Neural progenitor cell (in vitro differentiated cells): ENCODE data around the gene IL37. TPM values are rescaled to one million over a fixed set of nuclear protein-coding genes. Genes with fewer than 3 reads are reported as not detected.

Experiments
- DNase-seq: peaks from one replicate; pipeline ENCODE4 v3.0.0-alpha.2; 2016; ENCODE audit warnings: low spot score
- H2AFZ ChIP-seq: fragments of 200-600 bp; sonication (generic); replicated peaks from 2 replicates; pipeline ENCODE4 v1.6.1; 2016; ENCODE audit warnings: antibody characterized with exemption
- H3F3A ChIP-seq: fragments of 200-600 bp; sonication (generic); 2 replicates; pipeline ENCODE4 v1.6.1; 2016; ENCODE audit warnings: antibody characterized with exemption, low read depth
- H3K27ac ChIP-seq: fragments of 200-600 bp; sonication (generic); 2 replicates; pipeline ENCODE4 v1.5.1; 2016; ENCODE audit warnings: mild to moderate bottlenecking
- H3K27me3 ChIP-seq: fragments of 200-600 bp; sonication (generic); 2 replicates; pipeline ENCODE4 v1.6.1; 2016; ENCODE audit warnings: mild to moderate bottlenecking, moderate library complexity
- H3K36me3 ChIP-seq: fragments of 200-600 bp; sonication (generic); 2 replicates; pipeline ENCODE4 v1.5.1; 2016
- H3K4me1 ChIP-seq: fragments of 200-600 bp; sonication (generic); 2 replicates; pipeline ENCODE4 v1.6.1; 2016; ENCODE audit warnings: mixed run types
- H3K4me2 ChIP-seq: fragments of 200-600 bp; sonication (generic); 2 replicates; pipeline ENCODE4 v1.6.1; 2016
- H3K4me3 ChIP-seq: fragments of 200-600 bp; sonication (generic); 2 replicates; pipeline ENCODE4 v1.5.1; 2016
- H3K79me2 ChIP-seq: fragments of 200-600 bp; sonication (generic); 2 replicates; pipeline ENCODE4 v1.6.1; 2016; ENCODE audit warnings: low read depth
- H3K9ac ChIP-seq: fragments of 200-600 bp; sonication (generic); 2 replicates; pipeline ENCODE4 v1.6.1; 2016
- H3K9me3 ChIP-seq: fragments of 200-600 bp; sonication (generic); 2 replicates; pipeline ENCODE4 v1.5.1; 2016; ENCODE audit warnings: low read depth
- H4K20me1 ChIP-seq: fragments of 200-600 bp; sonication (generic); 2 replicates; pipeline ENCODE4 v1.6.1; 2016; ENCODE audit warnings: low read depth
- H3K27ac Mint-ChIP-seq: 3 replicates; pipeline ENCODE4 v1.8.0; 2021; ENCODE audit warnings: mixed read lengths
- H3K27me3 Mint-ChIP-seq: 2 replicates; pipeline ENCODE4 v1.8.0; 2022; ENCODE audit warnings: low read depth, mild to moderate bottlenecking, inconsistent platforms, moderate library complexity, mixed read lengths; ENCODE audit not compliant: insufficient read depth
- H3K36me3 Mint-ChIP-seq: 3 replicates; pipeline ENCODE4 v1.8.0; 2021; ENCODE audit warnings: mixed read lengths
- H3K4me1 Mint-ChIP-seq: 3 replicates; pipeline ENCODE4 v1.8.0; 2021; ENCODE audit warnings: mixed read lengths
- H3K4me3 Mint-ChIP-seq: 3 replicates; pipeline ENCODE4 v1.8.0; 2021; ENCODE audit warnings: mild to moderate bottlenecking, moderate library complexity, mixed read lengths
- H3K9me3 Mint-ChIP-seq: 3 replicates; pipeline ENCODE4 v1.8.0; 2020; ENCODE audit warnings: mixed read lengths
- EZH2 ChIP-seq: fragments of 200-600 bp; sonication (generic); IDR thresholded peaks from 2 replicates; pipeline ENCODE4 v1.6.1; 2017; ENCODE audit warnings: antibody characterized with exemption, mild to moderate bottlenecking, moderate library complexity
- EZH2phosphoT487 ChIP-seq: fragments of 200-600 bp; sonication (generic); IDR thresholded peaks from 2 replicates; pipeline ENCODE4 v1.6.1; 2017; ENCODE audit warnings: antibody characterized with exemption
- total RNA-seq: library from RNA; depleted of rRNA; stranded (reverse); fragments of >200 nt; gene quantifications from 2 replicates; pipeline ENCODE4 v1.2.3, GENCODE V29; 2015; ENCODE audit warnings: low replicate concordance
- TF ChIP-seq, protein P1 (sequence below): fragments of 200-600 bp; sonication (generic); IDR thresholded peaks from 2 replicates; pipeline ENCODE4 v1.5.1; 2017; ENCODE audit warnings: antibody characterized with exemption, mild to moderate bottlenecking

The IL37 gene, protein sequence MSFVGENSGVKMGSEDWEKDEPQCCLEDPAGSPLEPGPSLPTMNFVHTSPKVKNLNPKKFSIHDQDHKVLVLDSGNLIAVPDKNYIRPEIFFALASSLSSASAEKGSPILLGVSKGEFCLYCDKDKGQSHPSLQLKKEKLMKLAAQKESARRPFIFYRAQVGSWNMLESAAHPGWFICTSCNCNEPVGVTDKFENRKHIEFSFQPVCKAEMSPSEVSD
- 0.93 TPM in 1 of 2 replicates, not detected in the other for total RNA-seq

DNA sequence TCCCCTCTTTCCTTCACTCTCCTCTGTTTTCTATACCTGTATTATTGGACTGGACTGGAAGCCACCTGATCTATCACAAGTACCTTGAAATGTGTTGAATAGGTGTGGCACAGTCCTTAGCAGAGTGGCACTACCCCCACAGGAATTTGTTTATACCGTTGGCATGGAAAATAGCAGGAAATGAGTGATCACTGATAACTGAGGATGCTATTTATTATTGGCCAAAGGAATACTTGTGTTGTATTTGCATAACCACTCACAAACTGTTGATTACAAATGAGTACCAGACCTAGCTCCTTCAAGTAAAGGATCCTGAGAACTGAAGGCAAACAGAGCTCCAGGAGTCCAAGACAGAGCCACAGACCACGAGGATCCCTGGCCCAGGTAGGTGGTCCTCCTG, at the start of gene IL37:
IL37 (plus strand) TSS at position 301 of the 400 bp plus-strand sequence. CDS start 1,848 bp downstream, outside the sequence.
- no peaks in the 10 kb centered on the region for H3K36me3 Mint-ChIP-seq
- H3K79me2 ChIP-seq = no peaks in the 10 kb centered on the region
- H2AFZ ChIP-seq = no peak within 1 kb of the TSS
- H3K4me1 Mint-ChIP-seq = no peaks in the 10 kb centered on the region
- no peaks in the 10 kb centered on the region for H3F3A ChIP-seq
- H4K20me1 ChIP-seq = no peaks in the 10 kb centered on the region
- H3K9ac ChIP-seq = no peak within 1 kb of the TSS
- H3K4me2 ChIP-seq = no peak within 1 kb of the TSS
- TF ChIP-seq, protein P1, sequence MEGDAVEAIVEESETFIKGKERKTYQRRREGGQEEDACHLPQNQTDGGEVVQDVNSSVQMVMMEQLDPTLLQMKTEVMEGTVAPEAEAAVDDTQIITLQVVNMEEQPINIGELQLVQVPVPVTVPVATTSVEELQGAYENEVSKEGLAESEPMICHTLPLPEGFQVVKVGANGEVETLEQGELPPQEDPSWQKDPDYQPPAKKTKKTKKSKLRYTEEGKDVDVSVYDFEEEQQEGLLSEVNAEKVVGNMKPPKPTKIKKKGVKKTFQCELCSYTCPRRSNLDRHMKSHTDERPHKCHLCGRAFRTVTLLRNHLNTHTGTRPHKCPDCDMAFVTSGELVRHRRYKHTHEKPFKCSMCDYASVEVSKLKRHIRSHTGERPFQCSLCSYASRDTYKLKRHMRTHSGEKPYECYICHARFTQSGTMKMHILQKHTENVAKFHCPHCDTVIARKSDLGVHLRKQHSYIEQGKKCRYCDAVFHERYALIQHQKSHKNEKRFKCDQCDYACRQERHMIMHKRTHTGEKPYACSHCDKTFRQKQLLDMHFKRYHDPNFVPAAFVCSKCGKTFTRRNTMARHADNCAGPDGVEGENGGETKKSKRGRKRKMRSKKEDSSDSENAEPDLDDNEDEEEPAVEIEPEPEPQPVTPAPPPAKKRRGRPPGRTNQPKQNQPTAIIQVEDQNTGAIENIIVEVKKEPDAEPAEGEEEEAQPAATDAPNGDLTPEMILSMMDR = no peak
- no peak for TF ChIP-seq EZH2phosphoT487
- TF ChIP-seq EZH2 = no peak
- H3K4me3 ChIP-seq = no peak within 1 kb of the TSS
- peaks cover 5% of the 10 kb centered on the region for H3K27me3 Mint-ChIP-seq
- no peak for DNase-seq
- H3K36me3 ChIP-seq = no peaks in the 10 kb centered on the region
- H3K27me3 ChIP-seq = no peaks in the 10 kb centered on the region
- no peak within 1 kb of the TSS for H3K4me3 Mint-ChIP-seq
- H3K27ac Mint-ChIP-seq = no peak within 1 kb of the TSS
- no peaks in the 10 kb centered on the region for H3K4me1 ChIP-seq
- peaks cover 3% of the 10 kb centered on the region for H3K9me3 Mint-ChIP-seq
- no peak within 1 kb of the TSS for H3K27ac ChIP-seq
- H3K9me3 ChIP-seq = no peaks in the 10 kb centered on the region

DNA sequence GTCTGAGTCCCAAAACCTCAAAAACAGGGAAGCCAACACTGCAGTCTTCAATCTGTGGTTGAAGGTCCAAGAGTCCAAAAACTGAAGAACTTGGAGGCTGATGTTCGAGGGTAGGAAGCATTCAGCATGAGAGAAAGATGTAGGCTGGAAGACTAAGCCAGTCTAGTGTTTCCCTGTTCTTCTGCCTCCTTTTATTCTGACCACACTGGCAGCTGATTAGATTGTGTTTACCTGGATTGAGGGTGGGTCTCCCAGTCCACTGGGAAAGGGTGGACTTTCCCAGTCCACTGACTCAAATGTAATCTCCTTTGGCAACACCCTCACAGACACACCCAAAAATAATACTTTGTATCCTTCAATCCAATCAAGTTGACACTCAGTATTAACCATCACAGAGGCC, 46.9 kb upstream of the IL37 start:
- Histone ChIP-seq H3K4me1 (no peaks in the 10 kb centered on the region), H3K4me2 (no peak overlapping the region), H3K9me3 (peaks cover 25% of the 10 kb centered on the region), H3K27me3 (no peaks in the 10 kb centered on the region), H4K20me1 (no peaks in the 10 kb centered on the region), H2AFZ (no peak overlapping the region), H3K27ac (no peak overlapping the region), H3F3A (no peaks in the 10 kb centered on the region), H3K79me2 (no peaks in the 10 kb centered on the region), H3K9ac (no peak overlapping the region), H3K36me3 (peaks cover 7% of the 10 kb centered on the region), H3K4me3 (no peak overlapping the region)
- no peak for DNase-seq
- Mint-ChIP-seq H3K36me3 (no peaks in the 10 kb centered on the region), H3K4me3 (no peak overlapping the region), H3K27me3 (no peaks in the 10 kb centered on the region), H3K9me3 (peaks cover 36% of the 10 kb centered on the region), H3K27ac (no peak overlapping the region), H3K4me1 (no peaks in the 10 kb centered on the region)
- no peak for TF ChIP-seq EZH2phosphoT487
- TF ChIP-seq EZH2 = no peak
- TF ChIP-seq, protein P1 = no peak

DNA sequence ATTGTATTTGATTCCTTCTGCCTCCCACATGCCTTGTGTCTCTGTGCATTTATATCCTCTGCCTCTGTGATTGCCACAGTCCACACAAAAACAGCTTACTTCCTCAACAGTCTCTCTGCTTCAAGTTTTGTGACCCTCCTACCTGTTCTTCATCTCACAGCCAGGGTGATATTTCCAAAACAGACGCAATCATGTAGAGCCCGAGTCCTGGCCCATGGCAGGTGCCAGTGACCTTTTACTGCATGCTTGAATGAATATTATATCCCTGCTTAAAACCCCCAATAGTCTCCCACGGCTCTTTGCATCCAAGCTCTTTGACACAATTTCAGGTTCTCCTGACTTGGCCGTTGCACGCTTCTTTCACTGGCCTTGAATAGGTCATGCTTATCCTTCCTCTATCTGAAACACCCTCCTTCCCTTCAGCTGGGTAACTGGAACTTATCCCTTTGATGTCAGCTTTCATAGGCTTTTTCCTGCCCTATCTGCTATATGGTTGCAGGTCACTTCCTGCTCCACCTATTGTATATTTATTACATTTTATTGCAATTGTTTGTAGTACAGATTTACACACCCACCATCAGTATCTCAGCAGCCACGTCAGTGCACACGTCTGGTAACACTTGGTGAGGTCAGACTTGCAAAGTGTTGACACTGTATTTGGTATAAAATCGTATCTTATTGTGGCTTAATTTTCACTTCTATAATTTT, 44.7 kb upstream of the IL37 start:
- Histone ChIP-seq H3K27me3 (no peaks in the 10 kb centered on the region), H4K20me1 (no peaks in the 10 kb centered on the region), H3K9ac (no peak overlapping the region), H3F3A (no peaks in the 10 kb centered on the region), H3K27ac (no peak overlapping the region), H3K79me2 (no peaks in the 10 kb centered on the region), H2AFZ (no peak overlapping the region), H3K4me1 (no peaks in the 10 kb centered on the region), H3K9me3 (peaks cover 12% of the 10 kb centered on the region), H3K4me2 (no peak overlapping the region), H3K4me3 (no peak overlapping the region), H3K36me3 (peaks cover 6% of the 10 kb centered on the region)
- Mint-ChIP-seq H3K4me3 (no peak overlapping the region), H3K27ac (no peak overlapping the region), H3K4me1 (no peaks in the 10 kb centered on the region), H3K9me3 (peaks cover 24% of the 10 kb centered on the region), H3K36me3 (no peaks in the 10 kb centered on the region), H3K27me3 (peaks cover 5% of the 10 kb centered on the region)
- no peak for DNase-seq
- TF ChIP-seq, protein P1 = no peak
- TF ChIP-seq EZH2 = no peak
- no peak for TF ChIP-seq EZH2phosphoT487
